Measurements from ENCODE around the gene RNF166.

RNF166 gene, protein sequence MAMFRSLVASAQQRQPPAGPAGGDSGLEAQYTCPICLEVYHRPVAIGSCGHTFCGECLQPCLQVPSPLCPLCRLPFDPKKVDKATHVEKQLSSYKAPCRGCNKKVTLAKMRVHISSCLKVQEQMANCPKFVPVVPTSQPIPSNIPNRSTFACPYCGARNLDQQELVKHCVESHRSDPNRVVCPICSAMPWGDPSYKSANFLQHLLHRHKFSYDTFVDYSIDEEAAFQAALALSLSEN

DNA sequence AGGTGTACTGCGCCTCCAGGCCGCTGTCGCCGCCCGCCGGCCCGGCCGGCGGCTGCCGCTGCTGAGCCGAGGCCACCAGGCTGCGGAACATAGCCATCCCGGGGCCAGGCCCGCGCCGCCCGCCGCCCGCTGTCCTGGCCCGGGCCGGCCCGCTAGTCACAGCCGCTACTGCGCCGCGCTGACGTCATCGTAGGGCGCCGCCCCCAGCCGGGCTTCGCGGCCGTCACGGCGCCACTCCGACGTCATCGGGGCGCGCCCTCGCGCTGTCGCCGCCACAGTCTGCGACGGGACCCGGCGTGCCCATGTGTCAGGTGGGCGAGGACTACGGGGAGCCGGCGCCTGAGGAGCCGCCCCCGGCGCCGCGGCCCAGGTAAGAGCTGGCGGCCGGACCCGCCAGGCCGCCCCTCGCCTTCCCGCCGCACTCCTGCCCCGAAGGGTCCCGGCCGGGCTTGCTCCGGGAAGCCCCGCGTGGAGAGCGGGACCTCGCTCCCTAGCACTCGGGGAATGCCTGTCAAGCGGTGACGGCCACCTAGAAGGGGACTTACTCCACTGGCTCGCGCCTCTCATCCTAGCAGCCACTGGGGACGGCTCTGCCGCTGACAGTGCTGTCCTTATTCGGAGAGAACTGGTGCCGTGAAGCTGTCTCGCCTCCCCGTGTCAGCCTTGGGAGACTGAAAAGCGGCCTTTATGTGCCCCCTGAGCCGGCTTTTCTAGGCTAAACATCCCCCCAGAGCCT is at the start of gene RNF166, which contains the start of gene CTU2:
RNF166 (minus strand) TSS at position 180 of the 736 bp plus-strand sequence; CDS start at position 97, 83 bp downstream.
CTU2 (plus strand) TSS at position 275 of the 736 bp plus-strand sequence; CDS start at position 303, 28 bp downstream.
- peak; percentile 63 to 92 (median 78) for DNase-seq (ENCODE audit: low read depth in 3 of 3, low spot score in 1 of 3)

DNA sequence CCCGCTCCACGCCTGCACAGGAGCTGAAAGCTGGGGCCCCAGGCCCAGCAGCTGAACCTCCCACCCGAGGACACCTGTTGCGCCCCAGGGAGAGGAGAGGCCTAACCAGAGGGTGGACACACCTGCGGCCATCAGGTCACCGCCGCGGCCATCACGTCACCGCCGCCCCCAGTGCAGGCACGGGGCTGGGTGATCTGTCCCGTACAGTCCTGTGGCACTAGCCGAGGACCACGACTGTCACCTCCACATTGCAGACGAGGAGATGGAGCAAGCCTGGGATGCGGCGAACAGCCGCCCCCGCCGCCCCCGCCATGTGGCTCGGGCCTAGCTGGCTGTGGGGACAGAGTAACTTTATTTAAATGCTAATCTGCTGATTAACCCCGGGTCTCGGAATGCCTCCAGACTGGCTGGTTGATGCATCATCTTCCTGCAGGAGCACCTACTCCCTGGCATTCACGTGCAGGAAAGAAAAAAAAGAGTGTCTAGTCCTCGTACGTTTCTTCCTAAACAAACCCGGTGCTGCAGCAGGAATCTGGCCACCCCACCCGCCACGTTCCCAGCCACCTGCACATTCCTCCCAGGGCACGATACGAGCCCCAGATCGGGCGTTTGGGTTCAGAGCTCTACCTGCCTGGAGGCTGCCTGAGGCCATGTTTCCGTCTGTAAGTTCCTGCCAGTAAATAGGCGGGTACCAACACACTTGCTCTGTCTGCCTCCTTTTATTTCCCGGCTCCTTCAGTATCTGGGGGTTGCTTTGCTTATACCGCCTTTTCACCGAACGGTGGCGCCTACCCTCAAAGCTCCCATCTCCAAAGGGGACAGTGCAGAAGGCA is 48.9 kb upstream of the RNF166 start:
- DNase-seq (ENCODE audit: low read depth in 3 of 3, low spot score in 1 of 3): no peak

DNA sequence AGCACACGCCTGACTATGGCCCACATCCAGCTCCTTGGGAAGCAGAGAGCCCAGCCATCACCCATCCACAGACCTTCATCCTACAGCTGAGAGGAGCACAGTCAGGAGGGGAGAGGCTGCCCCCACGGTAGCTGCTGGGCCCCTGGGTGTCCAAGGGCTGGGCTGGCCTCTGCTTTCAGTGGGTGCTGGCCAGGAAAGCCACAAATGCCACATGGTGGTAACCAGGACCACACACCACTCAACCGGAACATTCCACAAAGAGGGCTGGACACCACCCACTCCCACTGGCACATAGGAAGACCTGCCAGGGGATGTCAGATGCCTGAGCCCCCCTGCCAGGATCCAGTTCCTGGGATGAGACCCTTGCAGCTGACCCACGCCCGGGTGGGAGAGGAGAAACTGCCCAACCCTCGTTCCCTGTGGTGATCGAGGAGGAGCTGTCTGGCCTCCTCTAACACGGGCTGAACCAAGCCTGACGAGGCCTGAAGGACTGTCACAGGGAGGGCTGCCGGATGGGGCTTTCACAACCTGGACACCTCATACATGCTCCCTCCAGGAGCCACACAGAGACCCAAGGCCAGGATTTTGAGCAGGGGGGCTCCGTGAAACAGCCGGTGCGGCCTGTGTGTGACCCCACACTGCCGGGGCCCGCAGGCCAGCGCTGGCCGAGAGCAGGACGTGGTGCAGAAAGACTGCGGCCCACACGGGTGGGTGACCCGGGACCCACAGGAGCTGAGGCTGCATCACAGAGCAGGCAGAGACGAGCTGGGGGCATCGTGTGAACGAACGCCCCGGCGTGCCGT is 48.1 kb upstream of the RNF166 start:
- DNase-seq (ENCODE audit: low read depth in 3 of 3, low spot score in 1 of 3): no peak

DNA sequence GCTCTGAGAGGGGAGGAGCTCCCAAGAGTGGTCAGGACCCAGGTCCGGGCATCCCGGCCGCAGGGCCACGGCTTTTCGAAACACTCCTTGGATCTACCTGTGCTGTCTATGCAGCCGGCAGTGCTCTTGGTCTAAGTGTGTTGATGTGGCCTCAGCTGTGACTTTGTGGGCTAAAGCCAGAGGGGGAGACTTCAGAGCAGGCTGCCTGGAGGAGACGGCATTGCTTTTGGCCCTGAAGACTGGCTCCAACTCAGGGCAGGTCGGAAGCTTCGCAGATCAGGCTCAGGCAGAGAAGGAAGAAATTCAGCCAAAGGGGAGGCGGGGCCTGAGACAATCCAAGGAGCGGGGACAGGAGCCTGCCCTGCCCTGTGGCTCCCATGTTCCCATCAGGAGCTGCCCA is 47.4 kb upstream of the RNF166 start:
- no peak for DNase-seq (ENCODE audit: low read depth in 3 of 3, low spot score in 1 of 3)

DNA sequence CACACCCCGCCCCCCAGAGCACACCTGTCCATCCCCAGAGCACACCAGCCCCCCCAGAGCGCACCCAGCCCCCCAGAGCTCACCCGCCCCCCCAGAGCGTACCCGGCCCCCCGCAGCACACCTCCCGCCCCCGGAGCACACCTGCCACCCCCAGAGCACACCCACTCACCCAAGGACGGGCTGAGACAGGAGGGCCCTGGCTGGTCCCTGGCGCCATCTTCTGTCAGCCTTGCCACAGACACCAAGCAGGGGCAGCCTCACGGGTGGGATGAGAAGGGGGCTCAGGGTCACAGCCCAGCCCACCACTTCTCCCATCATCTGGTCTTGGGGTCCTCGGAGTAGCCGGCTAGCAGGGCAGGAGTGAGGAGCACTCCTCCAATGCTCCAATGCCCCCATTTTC is 47.0 kb upstream of the RNF166 start:
- DNase-seq (ENCODE audit: low read depth in 3 of 3, low spot score in 1 of 3): no peak

DNA sequence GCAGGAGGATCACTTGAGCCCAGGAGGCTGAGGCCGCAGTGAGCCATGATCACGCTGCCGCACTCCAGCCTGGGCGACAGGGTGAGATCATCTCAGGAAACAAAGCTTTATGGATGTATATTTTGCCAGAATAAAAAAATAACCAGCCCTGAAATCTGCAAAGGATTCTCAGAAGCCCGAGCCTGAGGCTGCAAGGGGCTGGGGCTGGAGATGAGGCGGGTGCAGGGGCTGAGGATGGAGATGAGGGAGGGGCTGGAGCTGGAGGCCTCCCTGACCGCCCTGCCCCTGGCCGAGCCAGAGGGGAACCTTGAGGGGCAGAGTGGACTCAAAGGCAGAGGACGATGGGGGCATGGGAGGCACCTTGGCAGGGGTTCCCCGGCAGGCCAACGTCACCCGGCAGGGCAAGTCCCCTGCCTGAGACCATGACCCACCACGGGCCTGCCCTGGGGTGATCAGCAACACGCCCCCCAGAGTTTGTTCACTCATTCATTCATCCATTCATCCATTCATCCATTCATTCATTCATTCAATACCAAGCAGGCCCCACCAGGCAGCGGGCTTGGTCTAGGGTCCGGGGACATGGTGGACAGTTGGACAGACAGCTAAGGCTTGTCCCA is 46.3 kb upstream of the RNF166 start:
- no peak for DNase-seq (ENCODE audit: low read depth in 3 of 3, low spot score in 1 of 3)

DNA sequence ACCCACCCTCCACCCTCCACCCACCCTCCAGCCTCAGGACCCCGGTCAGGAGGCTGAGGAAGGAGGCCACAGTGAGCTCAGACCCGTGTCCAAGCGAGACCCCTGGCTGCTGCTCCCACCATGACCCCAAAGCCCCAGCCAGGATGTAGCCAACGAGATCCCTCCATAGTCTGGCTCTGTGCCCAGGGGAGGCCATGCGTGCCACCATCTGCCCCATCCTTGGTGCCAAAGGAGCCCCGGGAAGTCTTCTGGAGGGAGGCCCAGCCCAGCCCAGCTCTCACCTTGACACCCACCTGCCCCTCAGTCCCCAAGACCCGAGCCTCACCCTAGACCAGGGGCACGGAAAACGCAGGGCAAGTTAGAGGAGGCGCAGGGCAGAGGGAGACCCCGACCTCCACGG is 44.6 kb upstream of the RNF166 start:
- DNase-seq (ENCODE audit: low read depth in 3 of 3, low spot score in 1 of 3): no peak

DNA sequence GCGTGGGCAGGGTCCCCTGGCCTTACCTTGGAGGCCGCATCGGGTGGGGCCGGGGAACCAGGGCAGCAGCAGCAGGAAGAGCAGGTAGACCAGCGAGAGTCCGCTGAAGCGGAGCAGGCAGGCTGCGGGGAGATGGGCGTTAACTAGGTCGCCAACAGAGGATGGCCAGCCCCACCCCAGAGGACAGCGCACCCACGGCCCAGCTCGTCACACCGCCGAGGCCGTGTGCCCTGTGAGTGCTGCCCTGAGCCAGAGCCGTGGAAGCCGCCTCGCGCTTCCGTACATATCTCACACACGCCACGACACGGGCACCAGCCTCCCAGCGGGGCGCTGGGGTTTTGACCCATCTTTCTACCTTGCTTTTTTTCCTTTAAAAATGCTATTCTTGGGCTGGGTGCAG is 43.1 kb upstream of the RNF166 start:
- no peak for DNase-seq (ENCODE audit: low read depth in 3 of 3, low spot score in 1 of 3)

DNA sequence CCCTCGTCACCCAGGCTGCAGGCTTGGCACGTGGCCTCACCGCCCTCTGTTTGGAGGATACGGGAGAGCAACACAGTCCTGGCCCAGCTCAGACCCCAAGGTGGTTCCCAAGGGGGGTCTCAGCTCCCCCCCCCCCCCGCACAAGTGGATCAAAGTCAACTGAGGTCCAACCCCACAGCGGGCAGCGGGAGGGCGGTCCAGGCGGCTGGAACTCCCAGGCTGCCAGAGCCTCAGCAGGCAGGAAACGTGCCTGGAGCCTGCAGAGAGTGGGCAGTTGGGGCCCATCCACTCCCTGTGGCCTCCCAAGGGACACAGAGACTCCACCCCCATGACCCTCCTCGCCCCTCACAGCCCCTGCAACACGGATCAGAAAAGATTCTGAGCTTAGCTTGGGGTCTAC is 42.2 kb upstream of the RNF166 start:
- DNase-seq (ENCODE audit: low read depth in 3 of 3, low spot score in 1 of 3): no peak

DNA sequence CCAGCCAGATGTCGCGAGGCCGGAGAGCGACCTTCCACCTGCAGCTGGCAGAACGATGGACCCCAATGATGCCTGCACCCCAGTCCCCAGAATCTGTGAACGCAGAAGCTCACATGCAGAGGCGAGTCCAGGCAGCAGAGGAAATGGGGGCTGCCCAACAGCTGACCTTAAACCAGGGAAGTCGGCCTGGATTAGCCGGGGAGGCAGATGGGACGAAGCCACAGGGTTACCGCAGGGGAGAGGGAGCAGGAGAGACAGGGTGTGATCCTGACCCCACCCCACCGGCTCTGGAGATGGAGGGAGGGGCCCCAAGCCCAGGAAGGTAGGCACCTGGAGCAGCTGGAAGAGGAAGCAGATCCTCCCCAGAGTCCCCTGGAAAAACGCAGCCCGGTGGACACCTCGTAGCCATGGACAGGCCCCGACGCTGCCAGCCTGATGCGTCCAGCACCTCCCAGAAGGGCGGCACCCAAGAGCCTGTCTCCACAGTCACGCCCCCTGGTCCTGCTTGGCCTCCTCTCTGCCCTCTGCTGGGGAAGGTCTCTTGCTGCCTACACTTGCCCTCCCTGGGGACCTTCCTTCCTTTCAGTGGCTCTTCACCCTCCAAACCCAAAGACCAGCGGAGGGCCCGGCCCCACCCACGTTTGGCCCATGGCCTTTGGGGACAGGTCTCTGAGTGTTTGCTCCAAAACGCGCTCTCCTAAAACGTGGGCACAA is 41.5 kb upstream of the RNF166 start:
- DNase-seq (ENCODE audit: low read depth in 3 of 3, low spot score in 1 of 3): no peak

DNA sequence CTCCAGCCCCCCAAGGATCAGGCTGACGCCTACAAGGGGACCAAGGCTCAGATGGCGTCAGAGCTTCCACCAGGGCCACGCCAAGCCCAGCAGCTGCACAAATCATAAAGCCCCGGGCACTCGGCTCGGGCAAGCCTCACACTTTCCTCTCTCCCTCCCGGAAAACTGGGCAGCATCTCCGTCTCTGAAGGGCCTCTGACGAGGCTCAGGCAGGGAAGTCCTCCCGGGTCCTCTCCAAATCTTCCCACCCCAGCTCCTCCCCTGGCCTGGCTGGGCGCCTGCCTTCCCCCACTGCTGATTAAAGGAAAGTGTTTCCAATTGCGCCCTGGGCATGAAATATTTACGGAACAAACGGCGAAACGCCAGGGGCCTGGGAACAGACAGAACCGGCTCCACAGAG is 40.3 kb upstream of the RNF166 start:
- DNase-seq (ENCODE audit: low read depth in 3 of 3, low spot score in 1 of 3): no peak

DNA sequence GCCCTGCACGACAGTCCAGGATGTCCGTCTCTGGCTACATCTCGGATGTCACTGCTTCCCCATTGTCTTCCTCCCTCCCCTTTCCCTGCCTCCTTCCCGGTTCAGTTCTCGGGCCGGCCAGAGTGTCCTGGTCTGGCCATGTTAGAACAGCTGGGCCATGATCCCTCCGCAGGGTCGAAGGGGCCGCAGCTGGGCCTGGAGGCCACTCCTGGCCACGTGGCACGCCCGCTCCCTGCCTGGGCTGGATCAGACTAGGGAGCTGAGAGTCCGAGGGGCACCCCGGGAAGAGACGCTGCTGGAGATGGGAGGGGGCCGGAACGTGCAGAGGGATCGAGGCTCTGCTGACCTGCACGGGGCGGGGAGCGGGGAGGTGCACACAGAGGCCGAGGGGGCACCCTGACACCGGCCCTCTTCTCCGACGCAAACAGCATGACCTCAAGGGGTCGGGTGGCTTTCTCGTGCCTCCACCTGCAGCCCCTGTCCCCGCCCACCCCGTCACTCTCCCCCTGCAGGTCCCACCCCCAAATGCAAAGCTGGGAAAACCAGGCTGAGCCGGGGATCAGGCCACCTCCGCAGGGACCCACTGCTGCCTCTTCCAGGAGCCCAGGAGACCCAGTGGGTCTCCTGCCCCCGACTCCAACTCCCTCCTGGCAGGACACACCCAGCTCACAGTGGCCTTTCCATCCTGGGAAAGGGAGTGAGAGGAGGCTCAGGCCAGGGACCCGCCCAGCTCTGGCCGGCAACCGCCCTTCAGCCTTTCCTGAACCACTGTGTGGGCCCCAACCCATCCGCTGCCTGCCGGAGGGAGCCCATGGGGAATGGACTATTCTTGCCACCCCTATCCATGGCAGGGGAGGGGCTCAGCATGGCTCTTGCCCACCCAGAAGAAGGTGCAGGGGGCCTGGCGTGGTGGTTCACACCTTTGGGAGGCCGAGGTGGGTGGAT is 38.6 kb upstream of the RNF166 start:
- DNase-seq (ENCODE audit: low read depth in 3 of 3, low spot score in 1 of 3): no peak

DNA sequence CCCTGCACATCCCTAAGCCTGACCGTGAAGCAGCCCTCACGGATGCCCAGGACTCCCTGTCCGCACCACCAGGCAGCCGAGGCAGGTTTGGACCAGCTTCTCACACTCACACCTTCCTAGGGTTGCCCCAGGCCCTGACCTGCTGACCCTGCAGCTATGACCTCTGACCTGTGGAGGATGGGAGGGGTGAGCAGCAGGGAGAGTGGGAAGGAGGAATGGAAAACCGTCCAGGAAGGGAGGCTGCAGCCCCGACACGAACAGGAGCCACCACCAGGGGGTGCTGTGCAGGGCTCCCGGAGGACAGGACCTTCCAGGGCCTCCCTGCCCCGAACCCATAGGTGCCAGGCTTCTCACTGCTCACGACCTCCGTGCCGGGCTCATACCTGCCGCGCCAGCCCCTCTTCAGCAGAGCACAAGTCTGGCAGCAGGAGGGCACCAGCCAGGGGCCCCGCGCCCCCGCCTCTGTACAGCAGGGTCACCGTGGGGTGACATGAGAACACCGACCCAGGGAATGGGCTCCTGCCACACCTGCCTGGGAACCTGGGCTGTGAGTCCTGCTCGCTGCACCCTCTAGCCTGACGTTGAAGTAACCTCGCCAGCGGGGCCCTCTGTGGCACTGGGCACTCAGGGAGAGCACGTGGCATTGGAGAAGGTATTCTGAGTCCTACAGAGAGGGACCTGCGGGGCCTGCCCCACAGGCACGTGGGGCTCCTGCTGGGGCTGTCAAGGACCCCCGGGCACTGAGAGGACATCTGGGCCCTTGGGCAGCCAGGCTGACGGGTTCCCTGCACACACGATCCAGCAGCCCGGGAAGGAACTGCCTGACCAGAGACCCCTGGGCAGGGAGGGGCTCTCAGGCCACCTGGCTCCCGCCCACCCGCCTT is 37.7 kb upstream of the RNF166 start:
- DNase-seq (ENCODE audit: low read depth in 3 of 3, low spot score in 1 of 3): peak; percentile 44 to 73 (median 54)

DNA sequence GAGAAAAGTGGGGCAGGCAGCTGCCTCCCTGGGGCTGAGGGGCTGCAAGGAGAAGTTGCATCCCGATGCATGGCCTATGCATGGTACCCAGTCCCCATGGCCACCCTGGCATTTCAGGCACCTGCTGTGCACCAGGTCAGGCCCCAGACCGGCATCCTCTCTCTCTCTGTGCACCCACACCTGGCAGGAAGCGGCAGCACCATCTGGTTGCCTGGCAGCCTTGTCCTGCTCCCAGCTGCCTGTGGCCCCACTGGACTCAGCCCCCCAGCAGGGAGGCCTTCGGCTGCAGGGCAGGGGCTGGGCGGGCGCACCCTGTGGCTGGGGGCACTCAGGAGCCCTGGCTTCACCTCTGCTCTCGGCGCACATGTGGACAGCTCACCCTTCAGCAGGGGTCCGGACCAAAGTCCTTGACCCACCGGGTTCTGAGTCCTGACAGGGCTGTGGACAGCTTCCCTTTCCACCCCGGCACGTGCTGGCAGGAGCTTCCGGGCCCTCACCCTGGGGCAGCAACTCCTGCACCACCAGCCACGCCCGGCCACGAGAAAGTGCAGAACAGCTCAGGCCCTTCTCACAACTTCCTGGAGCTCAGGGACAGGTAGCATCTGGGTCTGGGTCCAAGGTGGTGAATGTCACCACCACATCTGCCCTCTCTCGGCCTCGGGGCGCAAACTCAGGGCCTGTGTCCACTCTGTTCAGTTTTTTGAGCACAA is 36.8 kb upstream of the RNF166 start:
- DNase-seq (ENCODE audit: low read depth in 3 of 3, low spot score in 1 of 3): no peak

DNA sequence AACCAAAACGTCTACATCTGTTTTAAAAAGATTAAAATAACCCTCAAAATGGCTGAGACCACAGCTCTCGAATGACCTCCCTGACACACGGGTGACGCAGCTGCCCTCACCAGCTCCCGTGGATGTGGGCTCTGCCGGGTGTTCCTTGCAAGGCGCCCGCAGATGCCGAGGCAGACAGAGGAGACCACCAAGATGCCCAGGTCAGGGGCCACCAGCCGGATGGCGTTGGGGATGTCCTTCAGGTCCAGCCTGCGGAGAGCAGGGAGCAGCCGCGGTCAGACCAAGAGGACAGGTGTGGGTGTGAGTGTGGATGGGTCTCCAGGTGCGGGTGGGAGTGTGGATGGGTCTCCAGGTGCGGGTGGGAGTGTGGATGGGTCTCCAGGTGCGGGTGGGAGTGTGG is 35.2 kb upstream of the RNF166 start:
- DNase-seq (ENCODE audit: low read depth in 3 of 3, low spot score in 1 of 3): no peak

DNA sequence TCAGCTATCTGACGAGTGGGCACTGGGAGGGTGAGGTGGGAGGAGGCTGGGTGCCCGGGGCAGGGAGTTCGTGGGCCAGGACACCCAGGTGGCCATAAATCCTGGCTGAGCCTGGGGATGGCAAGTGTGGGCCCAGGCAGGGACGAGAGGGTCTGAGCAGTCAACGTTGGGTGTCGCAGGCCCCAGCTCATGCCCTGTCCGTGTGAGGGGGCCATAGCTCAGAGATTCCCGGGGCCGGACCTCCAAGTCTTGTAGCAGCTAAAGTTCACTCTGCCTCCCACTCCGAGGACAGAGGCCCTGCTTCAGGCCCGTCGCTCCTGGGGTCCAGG is 34.5 kb upstream of the RNF166 start:
- DNase-seq (ENCODE audit: low read depth in 3 of 3, low spot score in 1 of 3): no peak

DNA sequence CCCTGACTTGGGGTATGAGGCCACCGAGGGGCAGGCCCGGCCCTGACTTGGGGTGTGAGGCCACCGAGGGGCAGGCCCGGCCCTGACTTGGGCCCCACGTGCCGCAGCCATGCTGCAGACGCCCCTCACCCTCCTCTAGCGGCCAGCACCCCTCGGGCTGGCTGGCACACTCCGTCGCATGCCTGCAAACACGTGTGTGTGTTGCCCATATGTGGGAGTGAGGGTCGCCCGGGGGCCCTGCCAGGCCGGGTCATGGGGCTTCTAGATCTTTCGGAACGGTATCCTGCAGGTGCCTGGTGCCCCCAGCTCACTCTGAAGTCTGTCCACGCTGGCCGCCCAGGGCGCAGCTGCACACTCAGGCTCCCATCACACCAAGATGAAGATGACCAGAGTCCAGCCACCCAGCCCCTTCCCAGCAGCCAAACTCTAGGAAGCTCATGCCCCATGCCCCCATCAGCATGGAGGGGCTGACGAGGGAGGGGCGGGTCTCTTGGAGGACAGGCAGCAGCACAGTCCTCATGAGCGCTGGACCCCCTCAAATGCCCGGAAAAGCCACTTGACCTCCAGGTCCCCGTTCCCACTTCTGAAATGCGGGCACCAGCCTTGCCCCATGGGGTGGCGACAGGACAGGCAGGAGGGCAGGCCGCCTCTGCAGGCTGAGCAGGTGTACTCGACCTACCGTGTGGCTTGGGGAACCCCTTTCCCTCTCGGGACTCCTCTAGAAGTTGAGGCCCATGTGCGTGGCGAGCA is 33.9 kb upstream of the RNF166 start:
- no peak for DNase-seq (ENCODE audit: low read depth in 3 of 3, low spot score in 1 of 3)

Measured in stimulated activated CD4-positive, alpha-beta T cell treated with anti-CD3 and anti-CD28 coated beads, TNF-alpha, amount 100 ng/mL, for 1 hour (primary cell).